ENCODE measurements around the gene CHTF8.

The CHTF8 gene

DNA sequence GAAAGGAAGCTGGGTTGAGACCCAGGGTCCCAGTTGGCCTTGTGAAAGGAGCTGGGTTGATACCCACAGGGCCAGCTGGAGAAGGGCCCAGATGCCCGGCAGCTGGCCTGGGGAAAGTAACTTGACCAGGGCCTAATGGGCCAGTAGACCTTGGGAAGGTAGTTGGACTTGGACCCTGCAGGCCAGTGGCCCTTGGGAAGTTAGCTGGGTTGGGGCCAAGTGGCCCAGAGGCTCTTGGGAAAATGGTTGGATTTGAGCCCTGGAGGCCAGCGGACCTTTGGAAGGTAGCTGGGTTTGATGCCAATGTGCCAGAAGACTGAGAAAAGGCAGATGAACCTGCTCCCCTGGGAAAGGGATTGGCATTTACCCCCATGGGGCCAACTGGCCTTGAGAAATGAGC is 13.4 kb downstream of the CHTF8 start:
- TF ChIP-seq, protein P1, sequence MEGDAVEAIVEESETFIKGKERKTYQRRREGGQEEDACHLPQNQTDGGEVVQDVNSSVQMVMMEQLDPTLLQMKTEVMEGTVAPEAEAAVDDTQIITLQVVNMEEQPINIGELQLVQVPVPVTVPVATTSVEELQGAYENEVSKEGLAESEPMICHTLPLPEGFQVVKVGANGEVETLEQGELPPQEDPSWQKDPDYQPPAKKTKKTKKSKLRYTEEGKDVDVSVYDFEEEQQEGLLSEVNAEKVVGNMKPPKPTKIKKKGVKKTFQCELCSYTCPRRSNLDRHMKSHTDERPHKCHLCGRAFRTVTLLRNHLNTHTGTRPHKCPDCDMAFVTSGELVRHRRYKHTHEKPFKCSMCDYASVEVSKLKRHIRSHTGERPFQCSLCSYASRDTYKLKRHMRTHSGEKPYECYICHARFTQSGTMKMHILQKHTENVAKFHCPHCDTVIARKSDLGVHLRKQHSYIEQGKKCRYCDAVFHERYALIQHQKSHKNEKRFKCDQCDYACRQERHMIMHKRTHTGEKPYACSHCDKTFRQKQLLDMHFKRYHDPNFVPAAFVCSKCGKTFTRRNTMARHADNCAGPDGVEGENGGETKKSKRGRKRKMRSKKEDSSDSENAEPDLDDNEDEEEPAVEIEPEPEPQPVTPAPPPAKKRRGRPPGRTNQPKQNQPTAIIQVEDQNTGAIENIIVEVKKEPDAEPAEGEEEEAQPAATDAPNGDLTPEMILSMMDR (IDR thresholded peaks at IDR 0.05): no peak

DNA sequence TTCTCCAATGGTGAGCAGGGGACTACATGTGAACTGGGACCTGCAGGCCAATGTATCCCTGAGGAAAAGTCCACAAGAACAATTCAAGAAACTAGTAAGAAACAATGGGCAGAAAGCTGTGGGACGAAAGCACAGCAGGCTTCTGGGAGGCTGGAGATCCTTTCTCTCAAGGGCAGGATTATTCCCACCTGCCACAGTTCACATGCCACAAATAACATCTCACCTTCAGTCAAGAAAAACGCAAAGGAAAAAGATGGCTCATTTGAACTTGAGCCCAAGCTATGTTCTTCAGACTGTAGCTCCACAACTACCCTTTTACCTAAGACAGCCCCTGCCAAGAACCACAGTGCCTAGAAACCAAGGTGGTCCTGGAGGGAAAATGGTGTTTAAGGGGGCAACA is 13.9 kb downstream of the CHTF8 start:
- TF ChIP-seq, protein P1 (IDR thresholded peaks at IDR 0.05): no peak

- TF ChIP-seq, protein P1 (IDR thresholded peaks at IDR 0.05): no peak
These were observed 15.5 kb downstream of the CHTF8 start for GRCh38 chr16:69116906-69117305.

GRCh38 chr16:69116256-69116875 is 16.0 kb downstream of the CHTF8 start:
- TF ChIP-seq, protein P1 (IDR thresholded peaks at IDR 0.05): no peak

DNA sequence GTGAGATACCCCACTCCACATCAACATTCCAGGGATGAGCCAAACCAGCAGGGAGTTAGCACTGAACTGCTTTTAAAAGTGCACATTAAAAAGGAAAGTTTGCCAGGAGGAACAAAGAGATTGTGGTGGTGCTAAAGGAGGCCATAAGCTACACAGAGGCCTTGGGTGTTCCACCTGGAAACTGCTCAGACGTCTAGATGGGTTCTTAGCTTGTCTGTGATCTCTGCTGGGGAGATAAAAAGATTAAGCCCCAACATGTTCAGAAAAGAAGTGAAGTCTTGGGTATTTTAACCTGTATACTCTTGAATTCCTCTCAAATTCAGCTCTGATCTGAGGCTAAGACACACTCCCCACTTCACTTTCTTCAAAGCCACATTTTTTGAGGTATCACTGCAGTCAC is 16.6 kb downstream of the CHTF8 start:
- TF ChIP-seq, protein P1 (IDR thresholded peaks at IDR 0.05): no peak

DNA sequence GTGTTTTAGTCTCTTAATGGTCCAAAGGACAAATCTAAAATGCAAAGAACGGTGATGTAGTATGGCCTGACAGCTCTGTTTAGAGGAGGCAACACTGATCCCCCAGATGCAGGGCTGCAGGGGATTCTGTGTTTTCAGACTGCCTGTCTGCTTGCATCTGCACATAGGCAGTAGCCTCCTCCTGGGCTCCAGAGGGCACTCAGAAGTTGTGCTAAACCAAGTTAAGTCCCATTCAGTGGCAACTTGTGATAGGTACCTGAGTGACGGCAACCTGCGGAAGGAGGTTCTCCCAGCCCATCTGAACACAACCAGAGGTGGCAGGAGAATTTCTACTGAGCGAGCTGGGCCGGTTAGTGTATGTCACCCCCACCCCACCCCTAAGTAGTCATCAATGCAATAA is 17.0 kb downstream of the CHTF8 start:
- TF ChIP-seq, protein P1 (IDR thresholded peaks at IDR 0.05): no peak

GRCh38 chr16:69114976-69115355 is 17.4 kb downstream of the CHTF8 start:
- TF ChIP-seq, protein P1 (IDR thresholded peaks at IDR 0.05): no peak
